ENCODE data around the gene GPR162. TPM values are rescaled to one million over a fixed set of nuclear protein-coding genes. Genes with fewer than 3 reads are reported as not detected.

The GPR162 gene
- total RNA-seq, 2 donors from 2014 or later: 5.3 to 8.4 TPM

GRCh38 chr12:6783828-6784227 is 37.8 kb upstream of the GPR162 start:
- ATAC-seq: no peak
- DNase-seq: no peak
- intact Hi-C loops (cut with DNase I): no loop called here

GRCh38 chr12:6784296-6784695 is 37.3 kb upstream of the GPR162 start:
- ATAC-seq: no peak
- intact Hi-C loops (cut with DNase I): no loop called here
- no peak for DNase-seq

- no peak for ATAC-seq
- intact Hi-C loops (cut with DNase I): no loop called here
- no peak for DNase-seq
Observed at GRCh38 chr12:6784761-6785160, 36.9 kb upstream of the GPR162 start.

- no peak for DNase-seq
- intact Hi-C loops (cut with DNase I): no loop called here
- ATAC-seq: no peak
Observed at GRCh38 chr12:6786416-6787094, 35.1 kb upstream of the GPR162 start.

GRCh38 chr12:6787309-6787708 is 34.3 kb upstream of the GPR162 start:
- intact Hi-C loops (cut with DNase I): no loop called here
- ATAC-seq: no peak
- no peak for DNase-seq

- DNase-seq (peak; percentile 73), ATAC-seq (peak; percentile 75 to 78)
- intact Hi-C loops (cut with DNase I): no loop called here
Observed at GRCh38 chr12:6788972-6789924, 32.4 kb upstream of the GPR162 start, which contains the start of gene CD4. TSS of gene CD4 (plus strand) at chr12:6789528. CDS start at chr12:6800139, 10,611 bp downstream.

GRCh38 chr12:6790496-6791150 is 31.0 kb upstream of the GPR162 start:
- intact Hi-C loops (cut with DNase I): no loop called here
- ATAC-seq (no peak), DNase-seq (no peak)

GRCh38 chr12:6791931-6792520 is 29.6 kb upstream of the GPR162 start:
- intact Hi-C loops (cut with DNase I): no loop called here
- ATAC-seq (no peak), DNase-seq (no peak)

GRCh38 chr12:6792522-6793201 is 29.0 kb upstream of the GPR162 start:
- intact Hi-C loops (cut with DNase I): no loop called here
- ATAC-seq: peak; percentile 41 to 78
- no peak for DNase-seq

GRCh38 chr12:6795088-6795487 is 26.5 kb upstream of the GPR162 start:
- intact Hi-C loops (cut with DNase I): no loop called here
- DNase-seq: no peak
- ATAC-seq: no peak

- no peak for DNase-seq
- ATAC-seq: no peak
- intact Hi-C loops (cut with DNase I): no loop called here
Observed at GRCh38 chr12:6796576-6796975, 25.0 kb upstream of the GPR162 start.

GRCh38 chr12:6799147-6799546 is 22.5 kb upstream of the GPR162 start:
- no peak for DNase-seq
- no peak for ATAC-seq
- intact Hi-C loops (cut with DNase I): no loop called here

- no peak for DNase-seq
- no peak for ATAC-seq
- intact Hi-C loops (cut with DNase I): no loop called here
Observed at GRCh38 chr12:6807170-6807569, 14.5 kb upstream of the GPR162 start.

- intact Hi-C loops (cut with DNase I): no loop called here
- DNase-seq: no peak
- ATAC-seq: no peak
Observed at GRCh38 chr12:6809056-6809455, 12.6 kb upstream of the GPR162 start.

GRCh38 chr12:6810758-6811157 is 10.9 kb upstream of the GPR162 start:
- intact Hi-C loops (cut with DNase I): no loop called here
- ATAC-seq: no peak
- no peak for DNase-seq

GRCh38 chr12:6813363-6813762 is 8.3 kb upstream of the GPR162 start:
- DNase-seq: no peak
- intact Hi-C loops (cut with DNase I): no loop called here
- no peak for ATAC-seq

- DNase-seq (no peak), ATAC-seq (no peak)
- intact Hi-C loops (cut with DNase I): no loop called here
Observed at GRCh38 chr12:6816598-6816997, 5.0 kb upstream of the GPR162 start.

GRCh38 chr12:6817098-6817497 is 4.5 kb upstream of the GPR162 start:
- intact Hi-C loops (cut with DNase I): no loop called here

GRCh38 chr12:6817662-6818157 is 3.9 kb upstream of the GPR162 start:
- ATAC-seq (no peak), DNase-seq (no peak)
- intact Hi-C loops (cut with DNase I): no loop called here

More at GRCh38 chr12:6817098-6817497, 4.5 kb upstream of the GPR162 start:
- ATAC-seq (no peak), DNase-seq (no peak)
